IPS-NIHi11 (cell line): ENCODE measurements around the gene BANP.
"Not testable (repeated sequence)": the region's sequence is repeated elsewhere in the genome, so short reads cannot be mapped to it uniquely, and the experiment has no call there.

Experiments
- DNase-seq: peaks from one replicate; pipeline ENCODE4 v3.0.0; 2012; ENCODE audit warnings: mixed read lengths, low spot score

BANP gene

DNA sequence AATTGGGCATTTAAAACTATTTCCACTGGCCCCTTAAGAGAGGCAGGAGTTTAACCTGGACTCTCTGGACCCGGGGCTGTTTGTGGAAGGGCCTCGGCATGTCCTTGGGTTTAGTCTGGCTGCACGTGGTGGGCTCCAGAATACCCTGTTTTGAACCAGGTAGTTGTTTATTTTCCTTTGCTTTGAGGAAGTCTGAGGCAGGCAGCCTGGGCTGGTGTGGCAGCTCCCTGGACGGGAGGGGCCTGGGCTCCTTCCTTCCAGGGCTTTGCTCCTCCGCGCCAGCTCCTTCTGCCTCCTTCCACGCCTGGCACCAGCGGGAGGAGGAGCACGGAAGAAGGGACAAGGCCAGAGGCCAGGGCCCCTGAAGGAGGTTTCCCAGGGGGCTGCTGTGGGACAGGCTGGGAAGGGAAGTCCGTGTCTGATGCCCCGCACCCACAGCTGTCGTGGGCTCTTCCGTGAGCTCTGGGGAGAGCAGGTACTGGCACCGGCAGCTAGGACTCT is 15.5 kb downstream of the BANP start:
- no peak for DNase-seq

DNA sequence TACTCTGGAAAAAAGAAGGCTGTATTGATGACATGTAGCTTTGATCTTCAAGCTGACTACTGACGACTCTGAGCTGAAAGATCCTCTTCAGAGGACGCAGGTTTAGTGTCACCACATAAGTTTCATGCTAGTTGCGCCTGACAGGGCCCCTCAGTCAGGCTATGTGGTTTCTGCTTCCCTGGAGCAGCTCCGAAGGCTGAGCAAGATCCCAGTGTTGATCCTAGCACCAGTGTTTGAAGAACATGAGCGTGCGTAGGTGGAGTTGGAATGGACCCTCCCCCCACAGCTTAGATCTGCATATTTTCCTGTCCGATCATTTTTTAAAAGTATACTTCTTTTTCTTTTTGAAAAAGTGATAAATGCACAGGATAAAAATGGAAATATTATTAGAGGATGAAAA is 17.3 kb downstream of the BANP start:
- DNase-seq = no peak

DNA sequence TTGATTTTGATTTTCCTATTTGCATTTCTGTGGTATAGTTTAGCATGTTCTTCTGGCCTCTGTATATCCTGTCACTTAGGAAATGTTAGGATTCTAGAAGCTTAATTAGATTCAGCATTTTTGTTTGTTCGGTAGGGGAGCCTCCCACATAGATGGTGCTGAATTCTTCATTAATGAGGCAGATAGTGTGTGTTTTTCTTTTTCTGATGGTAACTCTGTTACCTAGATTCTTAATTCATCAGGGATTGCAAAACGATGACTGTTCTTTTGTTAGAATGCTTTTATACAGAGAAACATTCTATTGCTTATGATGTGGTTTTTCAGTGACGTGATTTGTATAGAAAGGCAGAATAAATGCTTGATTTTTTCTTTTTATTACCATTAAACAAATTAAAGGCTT is 19.0 kb downstream of the BANP start:
- no peak for DNase-seq

DNA sequence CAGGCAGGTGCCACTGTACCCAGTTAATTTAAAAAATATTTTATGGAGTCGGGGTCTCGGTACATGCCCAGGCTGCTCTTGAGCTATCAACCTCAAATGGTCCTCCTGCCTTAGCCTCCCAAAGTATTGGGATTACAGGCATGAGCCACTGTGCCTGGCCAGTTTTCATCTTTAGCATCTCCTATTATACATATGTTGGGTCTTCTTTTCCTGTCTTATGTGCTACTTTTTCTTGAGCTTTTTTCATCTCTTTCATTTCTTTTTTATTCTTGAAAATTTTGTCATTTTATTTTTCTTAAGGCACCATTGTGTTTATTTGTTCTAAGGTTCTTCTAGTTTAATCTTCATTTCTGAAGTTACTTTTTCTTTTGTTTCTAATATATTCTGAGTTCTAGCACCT is 20.7 kb downstream of the BANP start:
- DNase-seq = no peak

DNA sequence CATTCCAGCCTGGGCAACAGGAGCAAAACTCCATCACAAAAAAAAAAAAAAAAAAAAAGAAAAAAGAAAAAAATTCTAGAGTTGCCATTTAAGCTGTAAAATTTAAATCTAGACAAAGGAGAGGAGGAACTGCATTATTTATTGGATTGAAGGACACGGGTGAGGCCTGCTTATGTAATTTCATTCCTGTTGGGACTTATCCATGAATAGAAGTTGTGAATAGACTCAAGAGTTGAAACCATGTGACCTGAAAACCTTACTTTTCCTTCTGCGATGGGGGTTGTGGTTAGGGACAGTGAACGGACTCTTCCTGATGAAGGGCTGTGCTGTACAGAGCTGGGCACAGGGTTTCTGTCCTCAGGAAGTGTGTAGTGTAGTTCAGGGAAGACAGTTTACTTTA is 22.5 kb downstream of the BANP start:
- DNase-seq = no peak

DNA sequence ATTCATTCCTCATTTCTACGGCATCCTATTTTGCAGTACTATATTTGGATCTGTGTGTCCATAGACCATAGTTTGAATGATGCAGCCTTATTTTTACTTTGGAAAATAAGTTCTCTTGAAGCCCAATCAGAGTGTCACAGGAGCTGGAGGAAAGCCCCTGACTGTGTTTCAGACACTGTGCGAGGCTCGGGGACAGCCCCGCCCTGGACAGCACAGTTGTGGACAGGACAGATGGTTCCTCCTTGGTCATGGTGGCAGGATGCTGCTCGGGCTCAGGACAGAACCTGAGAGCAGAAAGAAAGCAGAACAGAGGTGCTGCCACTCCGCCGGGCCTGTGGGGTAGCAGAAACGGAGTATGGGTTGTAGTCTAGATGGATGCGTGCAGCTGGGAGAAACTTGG is 22.9 kb downstream of the BANP start:
- DNase-seq = no peak

DNA sequence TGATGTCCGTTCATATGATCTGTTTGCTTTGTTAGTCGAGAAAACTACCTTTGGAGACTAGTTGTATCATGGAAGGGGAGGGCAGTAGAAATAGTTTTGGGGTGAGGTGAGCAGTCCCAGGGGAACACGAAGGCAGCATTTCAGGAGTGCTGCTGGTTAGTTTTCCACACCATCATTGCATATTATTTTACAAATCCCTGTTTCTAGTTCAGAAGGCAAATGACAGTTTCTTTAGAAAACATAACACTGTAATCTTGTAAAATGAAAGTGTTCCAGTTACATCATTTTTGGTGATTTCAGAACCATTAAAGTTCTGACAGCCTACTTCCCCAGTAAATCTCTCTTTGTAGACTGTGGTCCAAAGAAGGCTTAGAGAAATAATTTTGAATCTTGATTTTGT is 25.4 kb downstream of the BANP start:
- no peak for DNase-seq

DNA sequence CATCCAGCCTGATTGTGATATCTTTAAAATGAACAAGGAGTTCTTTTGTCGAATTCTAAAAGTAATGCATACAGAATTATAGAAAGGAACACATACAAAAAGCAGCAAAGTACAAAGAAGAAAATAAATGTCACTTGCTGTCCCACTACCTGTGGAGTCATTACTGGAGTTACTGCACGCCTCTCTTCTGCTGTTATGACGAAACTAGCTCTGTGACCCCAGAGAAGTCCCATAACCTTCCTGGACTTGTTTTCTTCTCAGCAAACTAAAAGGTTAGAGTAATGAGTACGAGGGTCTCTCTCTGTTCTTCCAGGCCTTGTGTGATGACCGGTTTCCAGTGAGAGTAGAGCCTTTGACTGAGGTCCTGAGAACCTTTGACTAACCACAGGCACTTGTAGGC is 26.9 kb downstream of the BANP start:
- DNase-seq = no peak

DNA sequence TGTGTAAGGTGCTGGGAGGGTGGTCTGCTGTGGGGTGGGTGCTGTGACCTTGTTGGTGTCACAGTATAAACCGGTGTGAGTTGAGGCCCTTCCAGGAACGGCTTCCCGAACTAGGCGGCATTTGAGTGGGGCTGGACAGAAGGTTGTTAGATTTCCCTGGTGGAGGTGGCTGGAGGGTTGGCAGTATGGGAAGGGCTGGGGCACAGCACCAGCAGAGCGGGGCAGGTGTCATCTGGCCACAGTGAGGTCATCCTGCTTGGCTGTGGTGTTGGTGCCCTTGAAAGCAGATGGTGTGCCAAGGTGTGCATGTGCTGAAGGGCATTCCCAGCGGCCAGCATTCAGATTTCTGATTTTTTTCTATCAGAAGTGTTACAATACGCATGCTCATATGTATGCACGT is 28.1 kb downstream of the BANP start:
- no peak for DNase-seq

DNA sequence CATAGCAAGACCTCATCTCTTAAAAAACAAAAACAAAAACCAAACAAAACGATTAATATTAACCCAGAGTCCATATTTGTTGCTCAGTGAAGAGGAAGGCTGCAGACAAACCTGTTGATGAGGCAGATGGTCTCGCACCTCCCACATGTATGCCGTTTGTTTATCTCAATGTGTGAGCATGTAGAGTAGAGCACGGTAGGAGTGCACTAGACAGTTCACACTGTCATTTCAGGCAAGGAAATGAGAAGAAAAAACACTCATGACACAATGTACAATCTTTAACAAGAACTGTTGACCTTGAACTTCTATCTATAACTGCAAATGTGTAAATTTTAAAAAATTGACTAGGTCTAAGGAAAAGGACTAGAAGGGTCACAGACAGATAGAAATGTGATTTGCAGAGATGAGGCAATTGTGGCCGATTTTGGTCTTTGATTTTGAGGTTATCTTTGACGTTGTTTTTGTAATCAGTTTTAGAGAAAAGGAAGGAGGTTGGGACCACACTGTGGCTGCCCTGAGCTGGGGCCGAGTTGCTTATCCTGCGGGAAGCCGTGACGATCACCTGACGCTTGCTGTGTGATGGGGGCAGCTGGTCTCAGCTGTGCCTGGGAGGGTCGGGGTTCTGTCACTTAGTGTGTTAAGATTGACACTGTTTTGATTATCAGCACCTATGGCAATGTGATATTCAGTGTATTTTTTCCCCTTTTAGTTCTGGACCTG is 28.8 kb downstream of the BANP start:
- DNase-seq = not testable (repeated sequence)

DNA sequence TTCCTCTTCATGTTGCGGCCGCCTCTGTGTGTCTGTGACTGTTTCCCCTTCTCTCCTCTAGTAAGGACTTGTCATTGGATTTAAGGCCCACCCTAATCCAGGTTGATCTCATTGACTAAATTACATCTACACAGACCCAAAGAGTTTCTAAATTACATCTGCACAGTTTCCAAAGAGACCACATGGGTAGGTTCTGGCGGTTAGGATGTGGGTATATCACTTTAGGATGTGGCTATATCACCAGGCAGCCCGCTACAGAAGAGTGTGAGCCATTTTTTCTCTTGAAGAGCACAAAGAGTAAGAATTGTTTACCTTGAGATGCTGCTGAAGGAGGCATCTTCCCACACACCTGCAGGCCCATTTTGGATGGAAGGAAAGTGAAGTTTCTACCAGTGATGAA is 30.1 kb downstream of the BANP start:
- not testable (repeated sequence) for DNase-seq

DNA sequence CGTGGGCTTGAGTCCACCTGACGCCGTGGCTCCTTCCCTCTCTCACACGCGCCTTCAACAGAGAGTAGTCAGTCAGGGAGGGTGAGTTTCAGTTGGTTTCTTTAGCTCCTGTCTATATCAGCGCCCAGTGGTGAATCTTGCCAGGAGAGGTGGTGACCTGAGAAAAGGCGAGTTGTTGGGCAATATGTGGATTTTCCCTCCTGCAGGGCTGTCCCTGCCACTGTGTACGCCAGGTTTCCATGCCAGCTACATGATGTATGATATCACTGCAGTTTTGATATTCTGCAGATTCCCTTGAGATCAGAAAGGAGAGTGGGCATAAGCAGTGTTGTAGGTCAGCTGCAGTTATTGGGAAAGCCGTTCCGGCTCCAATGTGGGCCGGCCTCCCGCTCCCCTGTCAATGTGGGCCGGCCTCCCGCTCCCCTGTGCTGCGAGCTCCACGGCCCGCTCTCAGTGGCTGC is 31.4 kb downstream of the BANP start:
- no peak for DNase-seq

DNA sequence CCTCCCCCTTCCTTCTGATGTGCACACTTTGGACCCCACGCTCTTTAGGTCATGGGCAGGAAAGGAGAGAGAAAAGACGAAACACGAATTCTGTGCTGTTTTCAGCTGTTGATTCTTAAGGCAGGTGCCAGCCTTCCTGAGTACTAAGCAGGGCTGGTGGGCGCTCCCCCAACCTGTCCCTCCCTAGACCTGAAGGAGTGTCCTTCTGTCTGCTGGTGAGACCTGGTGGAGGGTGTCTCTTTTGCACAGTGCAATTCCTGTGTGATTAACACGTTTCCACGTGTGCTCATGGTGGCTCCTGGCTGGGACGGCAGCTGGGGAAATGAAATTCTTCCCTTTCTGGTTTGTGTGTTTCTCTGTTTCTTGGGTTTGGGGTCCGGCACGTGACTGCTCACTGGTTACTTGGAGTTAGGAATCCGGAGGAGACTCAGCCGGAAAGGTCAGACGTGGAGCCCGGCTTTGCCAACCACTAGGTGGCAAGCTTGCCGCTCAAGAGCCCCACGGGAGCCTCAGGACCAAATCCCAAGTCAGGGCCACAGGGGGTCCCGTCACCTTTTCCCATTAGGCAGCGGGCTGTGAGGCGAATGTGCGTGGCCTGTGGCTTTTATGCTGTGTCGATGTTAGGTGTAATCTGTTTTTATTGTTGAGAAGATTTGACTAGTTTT is 32.0 kb downstream of the BANP start:
- DNase-seq = not testable (repeated sequence)

DNA sequence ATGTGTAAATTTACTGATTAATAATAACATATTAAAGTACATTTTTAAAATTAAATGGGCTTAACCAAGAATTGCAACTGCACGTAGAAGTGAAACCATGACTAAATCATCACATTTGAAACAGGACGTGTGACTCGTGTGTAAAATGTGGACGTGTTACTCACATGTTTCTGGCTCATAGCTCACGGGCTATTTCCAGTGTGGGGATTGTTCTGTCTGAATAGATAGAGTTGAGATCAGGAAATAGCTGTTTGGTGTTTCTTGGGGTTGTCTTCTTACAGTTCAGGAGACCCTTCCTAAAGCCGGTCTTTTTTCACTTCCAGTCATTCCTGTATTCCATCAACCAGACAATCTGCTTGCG is 32.5 kb downstream of the BANP start:
- DNase-seq = not testable (repeated sequence)

DNA sequence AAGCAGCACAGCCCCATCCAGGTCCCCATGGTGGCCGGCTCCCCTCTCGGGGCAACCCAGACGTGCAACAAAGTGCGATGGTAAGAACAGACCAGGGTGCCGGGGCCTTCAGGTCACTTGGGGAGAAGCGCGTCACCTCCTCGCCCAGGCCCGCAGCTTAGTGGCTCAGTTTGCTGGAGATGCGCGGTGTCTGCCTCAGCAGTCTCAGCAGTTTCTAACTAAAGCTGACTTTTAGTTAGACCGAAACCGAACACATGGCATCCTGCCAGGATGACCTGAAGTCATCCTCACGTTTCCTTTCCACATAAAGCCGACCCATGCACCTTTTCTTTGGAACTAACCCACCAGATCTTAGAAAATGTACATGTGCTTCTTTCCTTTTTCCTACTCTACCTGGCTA is 32.9 kb downstream of the BANP start:
- not testable (repeated sequence) for DNase-seq

DNA sequence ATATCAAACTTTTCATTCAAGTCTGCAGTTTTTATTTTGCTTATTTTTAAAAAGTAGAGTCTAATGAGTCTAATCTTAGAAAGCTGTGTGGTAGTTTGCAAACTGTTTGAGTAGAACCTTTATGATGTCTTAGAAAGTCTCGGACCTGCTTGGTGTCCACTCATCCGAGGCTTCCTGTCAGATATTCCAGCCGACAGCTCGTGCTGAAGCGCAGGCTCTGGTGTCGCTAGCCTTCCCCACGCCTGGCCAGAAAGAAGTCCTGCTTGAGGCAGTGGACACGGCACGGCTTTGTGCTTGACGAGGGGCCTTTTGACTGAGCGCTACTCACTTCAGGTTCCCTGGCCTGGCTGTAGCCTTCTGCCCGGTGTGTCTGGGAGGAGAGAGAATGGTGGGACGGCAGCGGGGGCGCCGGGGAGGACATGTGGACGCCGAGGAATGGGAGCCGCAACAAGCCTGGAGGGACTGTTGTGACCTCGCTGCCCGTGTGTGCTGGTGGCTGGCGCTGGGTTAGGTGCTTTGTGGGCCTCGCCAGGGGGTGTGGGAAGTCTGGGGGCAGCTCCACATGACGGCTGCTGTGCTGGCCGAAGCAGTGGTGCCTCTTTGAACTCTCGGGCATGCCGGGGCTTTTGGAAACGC is 33.5 kb downstream of the BANP start:
- no peak for DNase-seq

DNA sequence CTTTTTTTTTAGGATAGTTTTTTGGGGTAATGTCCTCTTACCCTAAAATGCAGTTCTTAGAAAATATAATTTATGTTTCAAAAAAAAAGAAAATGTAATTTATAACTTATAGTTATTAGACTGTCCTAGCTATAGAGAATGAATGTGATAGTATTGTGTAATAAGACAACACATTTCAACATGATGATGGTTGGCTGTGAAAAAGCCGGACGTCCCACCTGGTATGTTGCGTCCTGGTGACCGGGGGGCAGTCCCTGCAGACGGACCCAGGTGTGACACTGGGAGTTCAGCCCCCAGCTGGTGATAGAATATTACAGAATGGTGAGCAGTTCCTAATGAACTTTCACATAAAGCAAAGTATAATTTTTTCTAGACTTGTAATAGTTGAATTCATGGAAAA is 34.3 kb downstream of the BANP start:
- not testable (repeated sequence) for DNase-seq

DNA sequence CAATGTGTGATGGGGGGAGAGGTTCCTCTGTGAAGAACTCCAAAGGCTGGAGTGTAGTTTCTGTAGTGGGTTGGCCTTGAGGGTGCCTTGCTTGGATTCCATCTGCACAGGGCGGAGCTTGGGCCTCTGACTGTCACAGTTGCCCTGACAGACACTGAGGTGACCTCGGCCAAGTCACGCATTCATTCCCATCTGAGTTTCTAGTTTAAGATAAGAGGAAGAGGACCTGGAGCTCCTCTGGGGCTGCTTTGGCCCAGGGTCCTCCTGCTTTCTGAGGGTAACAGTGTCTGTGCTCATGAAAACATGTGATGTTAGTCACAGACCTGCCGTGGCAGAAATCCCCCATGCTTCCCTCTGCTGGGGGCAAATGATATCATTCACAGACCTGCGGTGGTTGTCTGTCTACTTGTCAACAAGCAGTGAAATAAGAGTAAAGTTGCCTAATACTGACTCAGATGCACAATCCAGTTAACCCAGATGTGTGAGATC is 35.2 kb downstream of the BANP start:
- not testable (repeated sequence) for DNase-seq

DNA sequence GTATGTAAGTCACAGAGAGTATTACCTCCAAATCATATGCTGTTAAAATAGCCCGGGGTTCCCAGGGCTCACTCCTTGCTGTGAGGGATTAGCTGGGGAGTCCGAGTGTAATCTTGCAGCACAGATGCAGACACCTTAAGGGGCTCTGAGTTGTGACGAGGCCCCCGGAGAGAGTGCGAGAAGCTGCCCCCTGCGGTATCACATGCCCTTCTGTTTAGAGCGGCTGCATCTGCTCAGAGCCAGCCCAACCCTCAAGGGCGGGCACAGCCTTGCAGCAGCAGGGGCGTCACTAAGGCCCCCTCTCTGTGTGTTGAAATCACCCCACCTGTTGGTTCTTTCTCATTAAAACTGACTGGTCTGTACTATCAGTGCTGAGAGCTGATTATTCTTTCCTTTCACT is 37.4 kb downstream of the BANP start:
- DNase-seq = not testable (repeated sequence)

DNA sequence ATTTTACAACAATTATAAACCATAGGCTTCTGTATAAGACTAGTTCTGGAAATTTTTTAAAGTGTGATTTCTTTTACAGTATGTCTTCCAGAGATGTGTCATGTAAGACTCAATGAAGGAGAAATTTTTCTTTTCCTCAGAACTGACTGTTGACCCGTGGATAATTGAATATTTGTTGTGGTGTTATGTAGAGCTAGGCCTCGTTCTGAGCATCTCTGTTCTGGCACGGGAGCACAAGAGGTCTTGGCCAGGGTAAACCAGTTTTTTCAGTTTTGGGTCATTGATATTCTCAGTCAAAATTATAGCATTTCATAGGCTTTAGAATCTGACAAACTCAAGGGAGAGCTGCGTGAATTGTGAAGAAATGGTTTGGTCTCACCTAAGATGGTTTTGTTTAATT is 39.0 kb downstream of the BANP start:
- not testable (repeated sequence) for DNase-seq

DNA sequence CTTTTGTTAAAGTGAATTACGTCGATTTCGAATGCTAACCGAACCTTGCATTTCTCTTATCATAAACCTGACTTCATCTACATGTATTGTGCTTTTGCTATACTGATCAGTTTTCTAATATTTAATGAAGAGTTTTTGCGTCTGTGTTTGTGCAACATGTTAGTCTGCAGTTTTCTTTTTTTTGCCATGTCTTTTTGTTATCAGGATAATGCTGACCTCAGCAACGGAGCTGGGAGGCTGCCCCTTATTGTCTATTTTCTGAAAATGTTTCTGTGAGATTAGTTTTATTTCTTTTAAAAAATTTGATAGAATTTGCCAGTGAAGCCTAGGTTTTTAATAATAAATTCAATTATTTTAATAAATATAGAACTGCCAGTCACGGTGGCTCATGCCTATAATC is 40.9 kb downstream of the BANP start:
- DNase-seq = not testable (repeated sequence)

DNA sequence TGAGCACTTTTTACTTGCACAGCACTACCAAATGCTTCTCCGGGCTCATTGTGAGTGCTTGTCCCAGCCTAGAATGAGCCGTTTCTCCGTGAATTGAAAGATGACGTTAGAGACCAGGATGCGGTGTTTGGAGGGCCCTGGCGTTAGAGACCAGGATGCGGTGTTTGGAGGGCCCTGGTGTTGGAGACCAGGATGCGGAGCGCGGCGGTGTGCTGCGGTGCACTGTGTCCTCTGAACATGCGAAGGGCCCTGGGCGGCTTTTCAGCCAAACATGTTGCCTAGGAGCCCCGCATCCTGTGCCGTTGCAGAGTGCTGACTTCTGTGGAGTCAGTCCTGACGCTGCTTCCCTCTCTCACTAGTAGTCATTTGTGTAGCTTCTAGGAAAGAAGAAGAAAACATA is 42.7 kb downstream of the BANP start:
- DNase-seq = no peak

DNA sequence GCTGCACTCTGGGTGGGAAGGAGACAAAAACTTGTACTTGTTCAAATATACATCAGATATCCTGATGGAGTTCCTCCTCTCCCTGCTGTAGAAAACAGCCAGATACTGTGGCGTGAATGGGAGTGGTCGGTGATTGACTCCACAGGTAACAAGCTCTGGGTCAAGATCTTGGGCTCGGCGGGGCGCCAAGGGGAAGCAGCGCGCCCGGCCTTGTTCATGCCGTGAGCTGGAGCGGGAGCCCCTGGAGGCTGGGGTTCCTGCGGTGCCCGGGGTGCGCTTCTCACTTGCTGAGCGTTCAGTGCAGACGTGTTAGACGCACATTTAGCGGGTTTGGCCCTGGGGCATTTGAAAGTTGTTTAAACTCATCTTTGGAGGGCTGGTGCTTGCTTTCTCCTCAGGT is 44.4 kb downstream of the BANP start:
- no peak for DNase-seq
